Stimulated activated memory B cell treated with anti-CD40 and anti-IgM and Interleukin-4, amounts not matched to agents 10 μg/mL and 1 μg/mL and 100 μg/mL, for 72 hours (primary cell): Measurements from ENCODE around the gene TECR.
A peak's percentile ranks its signal among the peaks of the same experiment; 100 is the strongest.
"Not testable (repeated sequence)": the region's sequence is repeated elsewhere in the genome, so short reads cannot be mapped to it uniquely, and the experiment has no call there.

Experiments used
- ATAC-seq: fragments of 150-1000 bp; cut with Tn5 transposase; 2 replicates; pipeline ENCODE4 v1.10.0; 2021
- H3K27ac Mint-ChIP-seq: one replicate; pipeline ENCODE4 v1.8.0; 2022; ENCODE audit warnings: mild to moderate bottlenecking, mixed read lengths
- H3K27me3 Mint-ChIP-seq: one replicate; pipeline ENCODE4 v1.8.0; 2022; ENCODE audit warnings: mixed read lengths
- H3K36me3 Mint-ChIP-seq: one replicate; pipeline ENCODE4 v1.8.0; 2022; ENCODE audit warnings: mixed read lengths
- H3K4me1 Mint-ChIP-seq: one replicate; pipeline ENCODE4 v1.8.0; 2022; ENCODE audit warnings: mixed read lengths
- H3K4me3 Mint-ChIP-seq: one replicate; pipeline ENCODE4 v1.8.0; 2022; ENCODE audit warnings: mild to moderate bottlenecking, moderate library complexity, mixed read lengths
- H3K9me3 Mint-ChIP-seq: one replicate; pipeline ENCODE4 v1.8.0; 2022; ENCODE audit warnings: mixed read lengths

Gene TECR

GRCh38 chr19:14575428-14575980, 46.1 kb downstream of the TECR start:
- peak overlapping the region; percentile 87 for H3K27ac Mint-ChIP-seq
- no peak for ATAC-seq
- peak overlapping the region; percentile 32 for H3K4me3 Mint-ChIP-seq
- peaks cover 70% of the 10 kb centered on the region for H3K4me1 Mint-ChIP-seq
- peaks cover under 1% of the 10 kb centered on the region for H3K9me3 Mint-ChIP-seq
- peaks cover 2% of the 10 kb centered on the region for H3K36me3 Mint-ChIP-seq
- H3K27me3 Mint-ChIP-seq, result no peaks in the 10 kb centered on the region

- ATAC-seq, result no peak
- Mint-ChIP-seq H3K27me3 (no peaks in the 10 kb centered on the region), H3K36me3 (peaks cover 5% of the 10 kb centered on the region), H3K27ac (peak overlapping the region; percentile 87), H3K4me3 (no peak overlapping the region), H3K9me3 (peaks cover 3% of the 10 kb centered on the region), H3K4me1 (peaks cover 72% of the 10 kb centered on the region)
Measured at GRCh38 chr19:14576363-14576762, 47.0 kb downstream of the TECR start.

- no peaks in the 10 kb centered on the region for H3K27me3 Mint-ChIP-seq
- ATAC-seq, result peak; percentile 45
- peaks cover 3% of the 10 kb centered on the region for H3K9me3 Mint-ChIP-seq
- peaks cover 76% of the 10 kb centered on the region for H3K4me1 Mint-ChIP-seq
- peak overlapping the region; percentile 87 for H3K27ac Mint-ChIP-seq
- peaks cover 5% of the 10 kb centered on the region for H3K36me3 Mint-ChIP-seq
- H3K4me3 Mint-ChIP-seq, result peak overlapping the region; percentile 30
Measured at GRCh38 chr19:14577264-14577663, 47.9 kb downstream of the TECR start.

- H3K27ac Mint-ChIP-seq, result peak overlapping the region; percentile 87
- H3K4me1 Mint-ChIP-seq, result peaks cover 83% of the 10 kb centered on the region
- peak; percentile 85 for ATAC-seq
Measured at GRCh38 chr19:14577885-14578427, 48.6 kb downstream of the TECR start.

GRCh38 chr19:14580623-14581237, 51.3 kb downstream of the TECR start:
- H3K4me1 Mint-ChIP-seq, result peaks cover 83% of the 10 kb centered on the region
- peak overlapping the region; percentile 57 for H3K4me3 Mint-ChIP-seq
- H3K27ac Mint-ChIP-seq, result peak overlapping the region; percentile 97
- H3K27me3 Mint-ChIP-seq, result no peaks in the 10 kb centered on the region
- H3K9me3 Mint-ChIP-seq, result peaks cover 3% of the 10 kb centered on the region
- peaks cover 21% of the 10 kb centered on the region for H3K36me3 Mint-ChIP-seq
- peak; percentile 55 for ATAC-seq

More at GRCh38 chr19:14577885-14578427, 48.6 kb downstream of the TECR start:
- Mint-ChIP-seq H3K4me3 (peak overlapping the region; percentile 39), H3K36me3 (peaks cover 6% of the 10 kb centered on the region), H3K27me3 (no peaks in the 10 kb centered on the region), H3K9me3 (peaks cover 3% of the 10 kb centered on the region)

- peak within 1 kb of the TSS; percentile 97 for H3K27ac Mint-ChIP-seq
- H3K4me3 Mint-ChIP-seq, result peak within 1 kb of the TSS; percentile 100
- H3K27me3 Mint-ChIP-seq, result no peaks in the 10 kb centered on the region
- peaks cover 81% of the 10 kb centered on the region for H3K4me1 Mint-ChIP-seq
- peaks cover 38% of the 10 kb centered on the region for H3K36me3 Mint-ChIP-seq
- ATAC-seq, result peak; percentile 80
- H3K9me3 Mint-ChIP-seq, result peaks cover 3% of the 10 kb centered on the region
Measured at GRCh38 chr19:14582894-14583340, 53.5 kb downstream of the TECR start, which contains the start of gene CLEC17A. Gene CLEC17A, plus strand, starts transcription at chr19:14583084. Its CDS starts 77 bp downstream, at chr19:14583161.

GRCh38 chr19:14584372-14584771, 55.0 kb downstream of the TECR start:
- peak overlapping the region; percentile 97 for H3K27ac Mint-ChIP-seq

GRCh38 chr19:14585187-14585586, 55.8 kb downstream of the TECR start:
- ATAC-seq, result peak; percentile 89
- H3K27ac Mint-ChIP-seq, result peak overlapping the region; percentile 97
- H3K9me3 Mint-ChIP-seq, H3K27me3 Mint-ChIP-seq: not testable (repeated sequence)
- peaks cover 50% of the 10 kb centered on the region for H3K36me3 Mint-ChIP-seq
- H3K4me3 Mint-ChIP-seq, result peak overlapping the region; percentile 100
- peaks cover 80% of the 10 kb centered on the region for H3K4me1 Mint-ChIP-seq

More at GRCh38 chr19:14584372-14584771, 55.0 kb downstream of the TECR start:
- not testable (repeated sequence) for ATAC-seq, H3K27me3 Mint-ChIP-seq, H3K9me3 Mint-ChIP-seq
- Mint-ChIP-seq H3K4me3 (peak overlapping the region; percentile 100), H3K36me3 (peaks cover 49% of the 10 kb centered on the region), H3K4me1 (peaks cover 85% of the 10 kb centered on the region)

- Mint-ChIP-seq H3K36me3 (peaks cover 55% of the 10 kb centered on the region), H3K27ac (peak overlapping the region; percentile 90), H3K4me1 (peaks cover 65% of the 10 kb centered on the region)
- not testable (repeated sequence) for H3K4me3 Mint-ChIP-seq, H3K27me3 Mint-ChIP-seq, H3K9me3 Mint-ChIP-seq
- peak; percentile 72 for ATAC-seq
Measured at GRCh38 chr19:14589433-14589832, 60.0 kb downstream of the TECR start.

GRCh38 chr19:14595558-14595957, 66.2 kb downstream of the TECR start:
- H3K36me3 Mint-ChIP-seq, result peaks cover 76% of the 10 kb centered on the region
- H3K27ac Mint-ChIP-seq, result peak overlapping the region; percentile 17
- ATAC-seq, result no peak
- no peaks in the 10 kb centered on the region for H3K27me3 Mint-ChIP-seq
- peaks cover 46% of the 10 kb centered on the region for H3K4me1 Mint-ChIP-seq
- no peak overlapping the region for H3K4me3 Mint-ChIP-seq
- H3K9me3 Mint-ChIP-seq, result peaks cover 7% of the 10 kb centered on the region

GRCh38 chr19:14599548-14600147, 70.3 kb downstream of the TECR start:
- Mint-ChIP-seq H3K9me3 (peaks cover 7% of the 10 kb centered on the region), H3K4me3 (no peak overlapping the region), H3K27ac (no peak overlapping the region), H3K36me3 (peaks cover 83% of the 10 kb centered on the region), H3K4me1 (peaks cover 42% of the 10 kb centered on the region), H3K27me3 (no peaks in the 10 kb centered on the region)
- no peak for ATAC-seq

- Mint-ChIP-seq H3K4me1 (peaks cover 53% of the 10 kb centered on the region), H3K27me3 (no peaks in the 10 kb centered on the region), H3K36me3 (peaks cover 79% of the 10 kb centered on the region), H3K4me3 (peak overlapping the region; percentile 61), H3K27ac (peak overlapping the region; percentile 86), H3K9me3 (no peaks in the 10 kb centered on the region)
- ATAC-seq, result peak; percentile 95
Measured at GRCh38 chr19:14603990-14604387, 74.6 kb downstream of the TECR start.

- Mint-ChIP-seq H3K9me3 (no peaks in the 10 kb centered on the region), H3K27me3 (no peaks in the 10 kb centered on the region), H3K36me3 (peaks cover 82% of the 10 kb centered on the region), H3K4me3 (no peak overlapping the region), H3K4me1 (peaks cover 61% of the 10 kb centered on the region), H3K27ac (peak overlapping the region; percentile 86)
- no peak for ATAC-seq
Measured at GRCh38 chr19:14606627-14607026, 77.2 kb downstream of the TECR start.

- H3K36me3 Mint-ChIP-seq, result peaks cover 57% of the 10 kb centered on the region
- peaks cover 57% of the 10 kb centered on the region for H3K4me1 Mint-ChIP-seq
- H3K27ac Mint-ChIP-seq, result peak overlapping the region; percentile 23
- no peaks in the 10 kb centered on the region for H3K27me3 Mint-ChIP-seq
- no peak for ATAC-seq
- H3K4me3 Mint-ChIP-seq, result no peak overlapping the region
- H3K9me3 Mint-ChIP-seq, result no peaks in the 10 kb centered on the region
Measured at GRCh38 chr19:14611051-14611450, 81.7 kb downstream of the TECR start.

GRCh38 chr19:14612242-14612641, 82.8 kb downstream of the TECR start:
- H3K36me3 Mint-ChIP-seq, result peaks cover 60% of the 10 kb centered on the region
- H3K27ac Mint-ChIP-seq, result peak overlapping the region; percentile 82
- H3K4me1 Mint-ChIP-seq, result peaks cover 55% of the 10 kb centered on the region
- ATAC-seq, H3K9me3 Mint-ChIP-seq, H3K4me3 Mint-ChIP-seq, H3K27me3 Mint-ChIP-seq: not testable (repeated sequence)
